ENCODE results near the gene PAIP2. TPM values are rescaled to one million over a fixed set of nuclear protein-coding genes. Genes with fewer than 3 reads are reported as not detected.

Gene PAIP2
- total RNA-seq, result 100 to 1,000 TPM; 129 to 150 TPM
- 100 to 1,000 TPM; 359 to 455 (median 406) TPM for polyA plus RNA-seq
- 65.4 to 126 (median 112) reads per million in 6 experiments for total RNA-seq

GRCh38 chr5:139341689-139342422, at the start of gene PAIP2:
Gene PAIP2, plus strand, starts transcription at chr5:139341854. Its CDS starts 21,931 bp downstream, at chr5:139363785.
- peaks cover 26 to 60% (median 55%) of the 10 kb centered on the region in 4 donors for H3K4me1 Mint-ChIP-seq
- ATAC-seq, result peak; percentile 82
- no peaks in the 10 kb centered on the region for H3K9me3 Mint-ChIP-seq
- peak within 1 kb of the TSS; percentile 97 to 100 (median 98) for H3K27ac Mint-ChIP-seq
- peak; percentile 95 to 99 (median 98) for DNase-seq
- H3K4me3 Mint-ChIP-seq, result peak within 1 kb of the TSS; percentile 89 to 100 (median 97)
- H3K27me3 Mint-ChIP-seq, result no peaks in the 10 kb centered on the region
- POLR2A ChIA-PET, result interaction anchor here (0.6 to 3.6 kb wide), 34 partner anchors 10 to 1010 kb away, joined by 3 to 126 read pairs (median 4); partner anchors contain the start of genes DNAJC18, HSPA9, MATR3 and PROB1
- peaks cover 0 to 22% (median 8%) of the 10 kb centered on the region in 3 donors for H3K36me3 Mint-ChIP-seq

- H3K27me3 Mint-ChIP-seq, result no peaks in the 10 kb centered on the region
- peak overlapping the region; percentile 95 to 99 (median 98) for H3K4me3 Mint-ChIP-seq
- no peak for DNase-seq
- POLR2A ChIA-PET, result interaction anchor here (0.6 to 8.6 kb wide), 29 partner anchors 10 to 954 kb away, joined by 3 to 126 read pairs (median 6); partner anchors contain the start of genes EGR1, ETF1, HSPA9 and PAIP2
- ATAC-seq, result peak in 1 of 2 donors; percentile 12
- H3K4me1 Mint-ChIP-seq, result peaks cover 17 to 43% (median 33%) of the 10 kb centered on the region in 4 donors
- no peaks in the 10 kb centered on the region for H3K9me3 Mint-ChIP-seq
- H3K27ac Mint-ChIP-seq, result peak overlapping the region; percentile 96 to 100 (median 99)
- H3K36me3 Mint-ChIP-seq, result peaks cover 0 to 6% (median 0%) of the 10 kb centered on the region in 3 donors
Observed at GRCh38 chr5:139293202-139293506, 48.5 kb upstream of the PAIP2 start.

DNA sequence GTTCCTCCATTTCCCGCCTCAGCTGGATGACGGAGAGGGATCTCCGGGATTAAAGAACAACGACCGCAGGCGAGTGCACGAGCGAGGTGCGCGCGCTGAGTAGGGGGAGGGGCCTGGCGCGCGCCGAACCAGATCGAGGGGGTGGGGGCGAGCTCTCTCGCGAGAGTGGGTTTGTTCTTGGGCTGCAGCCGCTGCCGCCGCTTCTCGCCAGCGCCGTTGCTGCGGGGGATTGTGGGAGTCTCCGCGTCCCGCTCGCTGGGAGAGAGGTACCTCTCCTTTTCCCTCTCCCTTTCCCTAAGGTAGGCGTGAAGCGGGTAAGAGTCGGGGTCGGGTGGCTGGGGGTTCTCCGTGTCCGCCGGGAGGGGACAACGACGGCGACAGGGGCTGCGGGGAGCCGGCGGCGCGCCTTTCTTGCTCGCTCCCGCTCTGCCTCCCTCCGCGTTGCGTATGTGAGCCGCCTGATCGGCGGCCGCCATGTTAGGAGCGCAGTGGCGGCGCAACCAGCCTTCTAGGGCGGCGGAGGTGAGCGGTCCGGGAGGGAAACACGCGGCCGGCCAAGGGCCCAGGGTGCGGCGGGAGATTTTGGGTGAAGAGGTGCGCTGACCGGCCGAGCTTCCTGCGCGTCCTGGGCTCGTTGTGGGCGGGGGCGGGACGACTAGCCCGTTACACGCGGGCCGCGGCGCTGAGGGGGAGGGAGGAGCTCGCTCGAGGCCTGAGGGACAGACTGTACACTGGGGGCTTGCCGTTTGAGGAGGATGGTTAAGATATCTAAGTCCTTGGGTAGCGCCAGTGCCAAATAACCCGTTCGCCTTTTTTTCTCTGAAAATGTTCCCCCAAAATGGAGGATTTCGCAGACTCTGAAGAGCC, 47.9 kb upstream of the PAIP2 start, which contains the start of gene MATR3:
MATR3 (plus strand) TSS at position 234 of the 867 bp plus-strand sequence. CDS start 13,676 bp downstream, outside the sequence.
- Mint-ChIP-seq H3K4me1 (peaks cover 23 to 49% (median 38%) of the 10 kb centered on the region in 4 donors), H3K27me3 (no peaks in the 10 kb centered on the region), H3K27ac (peak within 1 kb of the TSS; percentile 96 to 100 (median 99)), H3K9me3 (no peaks in the 10 kb centered on the region), H3K36me3 (peaks cover 0 to 7% (median 0%) of the 10 kb centered on the region in 3 donors), H3K4me3 (peak within 1 kb of the TSS; percentile 95 to 99 (median 98))
- ATAC-seq (peak; percentile 81 to 87), DNase-seq (peak; percentile 86 to 97 (median 92))
- POLR2A ChIA-PET, result interaction anchor here (0.6 to 8.6 kb wide), 36 partner anchors 10 to 954 kb away, joined by 3 to 126 read pairs (median 5); partner anchors contain the start of genes EGR1, ETF1, HSPA9 and PAIP2

DNA sequence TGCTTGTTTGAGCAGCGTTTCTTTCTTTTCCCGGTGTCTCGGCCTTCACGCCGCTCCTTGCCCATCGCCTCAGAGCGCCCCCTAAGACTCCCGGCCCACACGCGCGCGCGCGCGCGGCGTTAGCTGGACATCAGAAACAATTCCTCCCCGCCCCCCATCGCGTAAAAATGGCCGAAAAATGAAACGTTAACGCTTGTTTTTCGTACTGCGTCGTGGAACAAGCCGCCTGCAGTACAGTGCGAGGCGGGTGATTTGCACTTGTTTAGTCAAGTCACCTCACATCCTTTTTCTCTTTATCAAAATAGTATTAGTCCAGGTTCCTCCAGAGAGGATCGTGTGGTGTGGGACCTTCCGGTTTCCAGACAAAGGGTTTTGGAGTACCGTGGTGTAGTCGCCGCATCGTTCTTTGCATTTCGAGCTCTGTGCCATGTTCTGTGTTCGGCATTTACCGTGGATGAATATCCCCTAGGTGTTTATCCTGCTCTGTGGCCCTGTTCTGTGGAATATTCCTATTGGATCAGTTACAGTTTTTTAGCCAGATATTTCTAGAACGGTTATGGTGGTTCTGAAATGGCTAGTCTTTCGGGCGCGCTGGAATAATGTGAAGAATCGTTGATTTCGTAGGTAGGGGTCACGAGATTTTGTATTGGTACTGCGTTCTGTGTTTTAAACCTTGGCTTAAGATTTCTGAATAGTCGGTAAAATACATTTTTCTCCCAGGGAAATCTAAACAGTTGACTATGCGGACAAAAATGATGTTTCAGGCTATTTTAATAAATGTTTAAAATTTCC, 47.1 kb upstream of the PAIP2 start:
- POLR2A ChIA-PET, result interaction anchor here (0.8 to 8.6 kb wide), 29 partner anchors 10 to 830 kb away, joined by 3 to 126 read pairs (median 6); partner anchors contain the start of genes EGR1, ETF1, HSPA9 and PAIP2
- Mint-ChIP-seq H3K4me3 (peak overlapping the region; percentile 95 to 99 (median 98)), H3K27ac (peak overlapping the region; percentile 96 to 100 (median 99)), H3K4me1 (peaks cover 29 to 57% (median 47%) of the 10 kb centered on the region in 4 donors), H3K27me3 (no peaks in the 10 kb centered on the region), H3K9me3 (no peaks in the 10 kb centered on the region), H3K36me3 (peaks cover 0 to 7% (median 0%) of the 10 kb centered on the region in 3 donors)
- peak; percentile 40 to 80 (median 62) for DNase-seq
- ATAC-seq, result peak; percentile 31 to 40

DNA sequence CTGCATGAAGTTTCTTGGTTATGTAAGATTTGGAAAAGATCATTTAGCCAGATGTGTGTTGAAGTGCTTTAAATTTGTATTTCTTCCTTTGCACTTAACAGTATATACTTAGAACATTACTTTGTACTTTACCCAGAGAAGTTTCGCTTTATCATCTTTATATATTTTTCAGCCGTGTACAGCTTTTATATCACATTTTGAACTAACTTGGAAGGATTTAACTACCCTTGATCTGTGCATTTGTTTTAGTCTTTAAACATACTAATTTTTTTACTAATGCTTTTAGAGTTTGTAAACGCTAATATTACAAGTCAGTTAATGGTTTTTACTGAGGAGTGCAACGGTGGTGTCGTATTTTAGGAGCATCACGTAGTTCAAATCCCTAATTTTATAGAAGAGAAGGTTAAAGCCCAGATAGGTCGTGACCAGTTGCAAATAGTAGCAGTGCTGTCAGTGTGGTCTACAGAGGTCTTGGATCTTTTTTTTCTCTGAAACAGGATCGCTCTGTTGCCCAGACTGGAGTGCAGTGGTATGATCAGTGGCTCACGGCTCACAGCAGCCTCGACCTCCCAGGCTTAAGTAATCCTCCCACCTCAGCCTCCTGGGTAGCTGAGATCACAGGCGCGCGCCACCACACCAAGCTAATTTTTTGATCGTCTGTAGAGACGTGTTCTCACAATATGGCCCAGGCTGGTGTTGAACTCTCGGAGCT, 46.2 kb upstream of the PAIP2 start:
- Mint-ChIP-seq H3K9me3 (no peaks in the 10 kb centered on the region), H3K27me3 (no peaks in the 10 kb centered on the region), H3K27ac (peak overlapping the region; percentile 85 to 100 (median 99)), H3K4me1 (peaks cover 31 to 67% (median 54%) of the 10 kb centered on the region in 4 donors), H3K4me3 (peak overlapping the region; percentile 95 to 99 (median 98)), H3K36me3 (peaks cover 0 to 7% (median 0%) of the 10 kb centered on the region in 3 donors)
- no peak for DNase-seq
- POLR2A ChIA-PET, result interaction anchor here (2.5 to 8.6 kb wide), 4 partner anchors 9 to 46 kb away, joined by 15 to 126 read pairs (median 60); partner anchors contain the start of gene PAIP2
- ATAC-seq, result no peak

GRCh38 chr5:139296198-139296597, 45.5 kb upstream of the PAIP2 start:
- Mint-ChIP-seq H3K4me1 (peaks cover 33 to 74% (median 60%) of the 10 kb centered on the region in 4 donors), H3K9me3 (no peaks in the 10 kb centered on the region), H3K4me3 (peak overlapping the region; percentile 34 to 98 (median 68)), H3K27me3 (no peaks in the 10 kb centered on the region), H3K27ac (peak overlapping the region in 5 of 10 donors; percentile 48 to 99 (median 80)), H3K36me3 (peaks cover 0 to 7% (median 0%) of the 10 kb centered on the region in 3 donors)
- ATAC-seq (no peak), DNase-seq (no peak)
- POLR2A ChIA-PET, result interaction anchor here (1.7 to 8.6 kb wide), 4 partner anchors 8 to 45 kb away, joined by 5 to 126 read pairs (median 60); partner anchors contain the start of gene PAIP2

GRCh38 chr5:139296862-139297326, 44.8 kb upstream of the PAIP2 start:
- H3K9me3 Mint-ChIP-seq, result no peaks in the 10 kb centered on the region
- H3K4me1 Mint-ChIP-seq, result peaks cover 37 to 81% (median 67%) of the 10 kb centered on the region in 4 donors
- POLR2A ChIA-PET, result interaction anchor here (1.7 to 8.6 kb wide), 3 partner anchors 15 to 44 kb away, joined by 5 to 126 read pairs (median 88); partner anchors contain the start of gene PAIP2
- peak overlapping the region in 8 of 10 donors; percentile 48 to 96 (median 66) for H3K27ac Mint-ChIP-seq
- DNase-seq (no peak), ATAC-seq (no peak)
- no peaks in the 10 kb centered on the region for H3K27me3 Mint-ChIP-seq
- H3K4me3 Mint-ChIP-seq, result peak overlapping the region; percentile 34 to 98 (median 66)
- H3K36me3 Mint-ChIP-seq, result peaks cover 0 to 12% (median 0%) of the 10 kb centered on the region in 3 donors

DNA sequence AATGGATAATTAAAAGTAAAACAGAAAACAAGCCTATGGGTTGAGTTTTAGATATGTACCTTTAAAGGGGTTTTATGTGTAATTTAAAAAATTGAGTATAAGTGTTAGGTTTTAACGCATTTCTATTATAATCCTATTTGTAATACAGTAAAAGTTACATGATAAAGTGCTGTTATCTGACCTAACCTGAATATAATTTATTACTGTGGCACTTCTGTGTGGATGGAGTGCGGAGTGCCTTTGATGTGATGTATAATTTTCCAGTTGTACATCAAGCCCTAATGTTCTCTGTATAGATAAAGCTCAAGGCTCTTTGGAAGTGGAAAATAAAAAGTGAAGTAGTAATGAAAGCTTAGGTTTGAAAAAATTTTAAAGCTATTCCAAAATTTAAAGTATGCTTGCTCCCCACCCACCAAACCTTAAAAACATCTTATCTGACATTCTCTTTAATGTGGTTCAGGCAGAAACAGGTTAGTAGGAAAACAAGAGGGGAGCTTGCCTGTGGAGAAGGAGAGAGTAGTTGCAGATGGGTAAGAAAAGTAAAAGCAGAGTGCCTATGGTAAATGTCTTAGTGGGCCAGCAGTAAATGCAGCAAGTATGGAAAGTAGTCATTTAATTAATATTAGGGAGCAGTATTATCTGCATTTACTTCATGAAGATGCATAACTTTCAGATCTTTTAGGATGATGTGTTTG, 44.1 kb upstream of the PAIP2 start:
- no peak for ATAC-seq
- Mint-ChIP-seq H3K36me3 (peaks cover 0 to 15% (median 0%) of the 10 kb centered on the region in 3 donors), H3K9me3 (no peaks in the 10 kb centered on the region), H3K4me1 (peaks cover 39 to 86% (median 72%) of the 10 kb centered on the region in 4 donors), H3K4me3 (peak overlapping the region; percentile 34 to 98 (median 72)), H3K27ac (peak overlapping the region in 6 of 10 donors; percentile 2 to 80 (median 52)), H3K27me3 (no peaks in the 10 kb centered on the region)
- POLR2A ChIA-PET, result interaction anchor here (1.7 to 8.6 kb wide), 3 partner anchors 14 to 44 kb away, joined by 5 to 126 read pairs (median 88); partner anchors contain the start of gene PAIP2
- DNase-seq, result no peak

DNA sequence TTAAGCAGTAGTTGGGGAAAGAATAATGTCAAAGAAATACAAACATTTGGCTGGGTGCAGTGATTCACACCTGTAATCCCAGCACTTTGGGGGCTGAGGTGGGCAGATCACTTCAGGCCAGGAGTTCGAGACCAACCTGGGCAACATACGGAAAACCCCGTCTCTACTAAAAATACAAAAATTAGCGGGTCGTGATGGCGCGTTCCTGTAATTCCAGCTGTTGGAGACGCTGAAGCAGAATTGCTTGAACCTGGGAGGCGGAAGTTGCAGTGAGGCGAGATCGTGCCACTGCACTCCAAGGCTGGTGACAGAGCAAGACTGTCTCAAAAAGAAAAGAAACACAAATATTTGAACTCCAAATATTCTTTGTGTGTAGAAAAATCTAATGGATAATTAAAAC, 43.4 kb upstream of the PAIP2 start:
- H3K27ac Mint-ChIP-seq, result peak overlapping the region in 9 of 10 donors; percentile 22 to 74 (median 54)
- no peaks in the 10 kb centered on the region for H3K27me3 Mint-ChIP-seq
- H3K36me3 Mint-ChIP-seq, result peaks cover 0 to 15% (median 0%) of the 10 kb centered on the region in 3 donors
- H3K4me3 Mint-ChIP-seq, result peak overlapping the region; percentile 34 to 98 (median 72)
- ATAC-seq, result no peak
- DNase-seq, result no peak
- POLR2A ChIA-PET, result interaction anchor here (8.6 kb wide), 1 partner anchor 43 kb away, joined by 126 read pairs; the partner anchor contains the start of gene PAIP2
- H3K4me1 Mint-ChIP-seq, result peaks cover 39 to 89% (median 77%) of the 10 kb centered on the region in 4 donors
- no peaks in the 10 kb centered on the region for H3K9me3 Mint-ChIP-seq

- DNase-seq, result peak in 1 of 10 donors; percentile 14
- peak; percentile 22 to 44 for ATAC-seq
- POLR2A ChIA-PET, result no interaction called here
- peak overlapping the region; percentile 42 to 98 (median 74) for H3K4me3 Mint-ChIP-seq
- H3K27me3 Mint-ChIP-seq, result no peaks in the 10 kb centered on the region
- H3K9me3 Mint-ChIP-seq, result no peaks in the 10 kb centered on the region
- peaks cover 0 to 15% (median 0%) of the 10 kb centered on the region in 3 donors for H3K36me3 Mint-ChIP-seq
- H3K4me1 Mint-ChIP-seq, result peaks cover 43 to 97% (median 89%) of the 10 kb centered on the region in 4 donors
- peak overlapping the region; percentile 18 to 84 (median 62) for H3K27ac Mint-ChIP-seq
Observed at GRCh38 chr5:139299486-139299885, 42.2 kb upstream of the PAIP2 start.
